RKO (cell line): ENCODE measurements around the gene CTNND2.
"Not testable (repeated sequence)": the region's sequence is repeated elsewhere in the genome, so short reads cannot be mapped to it uniquely, and the experiment has no call there.

ENCODE experiments used
- DNase-seq: peaks from one replicate; pipeline ENCODE4 v3.0.0-alpha.2; 2016; ENCODE audit warnings: low spot score

CTNND2 gene

DNA sequence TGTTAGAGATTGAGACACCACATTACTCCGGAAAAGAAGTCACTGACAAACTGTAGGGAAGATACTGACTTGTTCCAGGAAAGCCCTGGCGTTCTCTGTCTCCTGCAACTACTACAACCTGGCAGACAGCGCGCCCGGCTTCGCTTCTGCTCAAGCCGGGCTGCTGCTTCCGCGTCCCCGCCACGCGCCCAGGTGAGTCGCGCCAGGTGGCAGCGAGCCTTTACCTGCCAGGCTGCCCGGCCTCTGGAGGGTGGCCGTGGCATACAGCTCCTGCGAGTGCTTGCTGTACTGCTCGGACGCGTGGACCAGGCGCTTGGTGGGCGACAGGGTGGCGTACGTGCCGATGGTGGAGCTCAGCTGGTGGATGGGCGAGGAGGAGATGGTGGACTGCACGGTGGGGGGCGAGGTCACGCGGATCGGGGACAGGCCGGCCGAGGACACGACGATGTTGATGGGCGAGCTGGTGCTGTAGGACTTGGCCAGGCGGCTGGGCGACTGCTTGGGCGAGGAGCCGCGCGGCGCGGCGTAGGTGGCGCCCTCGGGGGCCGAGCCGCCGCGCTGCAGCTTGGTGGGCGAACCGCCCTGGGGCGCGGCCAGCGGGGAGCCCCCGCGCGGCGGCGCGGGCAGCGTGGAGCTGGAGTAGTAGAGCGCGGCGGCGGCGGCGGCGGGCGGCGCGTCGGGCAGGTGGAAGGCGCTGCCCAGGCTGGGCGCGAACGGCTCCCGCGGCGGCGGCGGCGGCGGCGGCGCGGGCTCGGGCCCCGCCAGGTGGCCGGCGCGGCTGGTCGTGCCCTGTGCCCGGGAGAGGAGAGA, 519.6 kb downstream of the CTNND2 start:
- DNase-seq: no peak

DNA sequence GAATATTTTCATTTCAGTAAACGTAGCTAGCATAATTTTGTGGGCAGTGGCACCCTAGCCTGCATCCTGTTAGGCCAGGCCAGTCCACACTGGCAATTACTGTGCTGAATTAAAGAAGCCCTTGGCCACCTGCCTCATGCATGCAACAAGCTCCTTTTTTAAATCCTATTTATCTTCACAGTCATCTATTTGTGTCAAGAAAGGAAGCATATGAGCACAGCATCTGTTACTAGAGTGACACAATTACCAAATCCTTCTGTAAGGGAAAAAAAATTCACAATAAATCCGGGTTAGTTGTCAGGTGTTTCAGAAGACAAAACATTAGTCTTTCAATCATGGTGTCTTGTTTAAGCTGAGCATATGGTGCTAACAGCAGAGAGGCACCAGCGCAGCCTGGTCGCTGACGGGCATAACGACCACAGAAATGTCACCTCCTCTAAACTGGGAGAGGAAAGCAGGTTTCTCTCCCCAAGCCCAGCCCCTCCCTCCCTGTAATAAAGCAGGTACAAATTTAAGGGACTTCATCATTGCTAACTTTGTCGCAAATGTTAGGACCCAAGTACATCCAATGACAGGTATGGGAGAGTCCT, 520.6 kb downstream of the CTNND2 start:
- DNase-seq: no peak

GRCh38 chr5:11378461-11378860, 525.8 kb downstream of the CTNND2 start:
- DNase-seq: no peak

DNA sequence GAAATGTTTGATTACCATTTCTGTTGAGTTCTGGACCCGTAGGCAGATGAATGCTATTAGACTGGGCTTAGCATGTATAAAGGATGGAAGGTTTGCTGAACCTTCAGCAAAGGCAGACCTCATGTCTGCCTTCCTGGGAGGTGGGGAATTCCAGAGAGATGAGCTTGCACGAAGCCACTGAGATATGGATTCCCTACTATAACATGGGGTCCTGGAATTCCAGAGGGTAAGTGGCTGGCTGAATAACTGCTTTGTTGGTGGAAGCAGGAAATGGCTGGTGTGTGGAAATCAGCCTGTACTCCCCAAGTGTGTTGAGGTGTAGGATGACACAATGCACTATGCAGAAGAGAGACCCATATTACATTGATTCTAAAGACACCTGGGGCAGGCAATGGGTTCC, 526.4 kb downstream of the CTNND2 start:
- DNase-seq: no peak

GRCh38 chr5:11372191-11372590, 532.1 kb downstream of the CTNND2 start:
- DNase-seq: no peak

GRCh38 chr5:11371021-11371420, 533.2 kb downstream of the CTNND2 start:
- no peak for DNase-seq

GRCh38 chr5:11364531-11364930, 539.7 kb downstream of the CTNND2 start:
- no peak for DNase-seq

- DNase-seq: no peak
Observed at GRCh38 chr5:11363631-11364178, 540.5 kb downstream of the CTNND2 start.

DNA sequence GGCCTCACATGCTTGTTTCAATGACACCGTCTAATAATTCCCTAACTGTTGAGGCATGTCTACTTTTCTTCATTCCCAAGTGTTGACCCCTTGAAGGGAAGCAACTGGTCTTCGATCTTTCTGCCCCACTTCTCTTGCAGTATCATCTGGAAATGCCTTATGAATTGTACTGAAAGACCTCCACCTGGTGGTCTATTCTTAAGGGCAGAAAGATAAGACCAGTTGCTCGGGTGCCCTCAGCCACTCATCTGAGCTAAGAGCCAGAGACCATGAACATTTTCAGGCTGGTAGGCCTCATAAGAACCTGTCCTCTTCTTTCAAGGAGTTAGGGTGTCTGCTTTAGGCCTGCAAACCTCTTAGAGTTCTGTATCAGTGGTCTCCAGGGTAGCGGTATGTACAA, 542.5 kb downstream of the CTNND2 start:
- DNase-seq: no peak

- DNase-seq: peak; percentile 17
Observed at GRCh38 chr5:11357928-11358327, 546.3 kb downstream of the CTNND2 start.

GRCh38 chr5:11355491-11355890, 548.8 kb downstream of the CTNND2 start:
- no peak for DNase-seq

GRCh38 chr5:11346336-11346735, 557.9 kb downstream of the CTNND2 start:
- no peak for DNase-seq

GRCh38 chr5:11335881-11336760, 568.1 kb downstream of the CTNND2 start:
- DNase-seq: no peak

- no peak for DNase-seq
Observed at GRCh38 chr5:11334404-11334803, 569.8 kb downstream of the CTNND2 start.

- DNase-seq: no peak
Observed at GRCh38 chr5:11329679-11330078, 574.6 kb downstream of the CTNND2 start.

- no peak for DNase-seq
Observed at GRCh38 chr5:11324521-11325289, 579.5 kb downstream of the CTNND2 start.

DNA sequence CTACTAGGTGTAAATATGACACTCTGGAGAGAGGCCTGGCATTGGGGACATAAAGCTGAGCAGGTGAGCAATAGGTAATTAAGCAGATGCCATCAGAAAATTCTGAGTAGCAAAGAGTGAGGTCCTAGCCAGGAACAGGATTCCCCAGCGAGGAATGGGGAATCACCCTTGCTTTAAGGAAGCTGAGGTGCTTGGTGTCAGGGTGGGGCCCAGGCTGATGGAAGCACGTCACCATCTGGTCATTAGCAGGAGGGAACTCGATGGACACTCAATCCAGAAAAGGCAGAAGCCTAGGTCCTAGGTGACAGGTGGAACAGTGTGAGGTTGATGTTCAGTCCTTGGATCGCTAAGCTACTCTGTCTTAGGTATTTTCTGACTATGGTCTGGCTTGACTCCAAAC, 580.5 kb downstream of the CTNND2 start:
- no peak for DNase-seq

DNA sequence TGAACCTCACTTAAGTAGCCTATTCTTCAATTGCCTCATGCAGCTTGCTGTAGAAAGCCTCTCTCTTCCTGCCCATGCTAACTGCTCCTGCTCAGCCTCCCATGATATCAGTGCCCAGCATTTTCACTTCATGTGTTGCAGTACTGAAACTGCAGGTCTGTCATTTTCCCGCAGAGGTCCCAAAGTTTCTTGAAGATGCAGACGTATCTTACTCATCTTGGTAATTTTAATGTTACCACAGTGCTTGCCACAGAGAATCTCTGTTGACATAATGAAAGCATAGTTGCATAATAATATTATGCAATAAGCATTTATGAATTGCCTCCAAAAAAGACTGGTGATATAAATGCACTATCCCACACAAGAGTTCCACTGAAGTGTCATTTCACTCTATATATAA, 582.1 kb downstream of the CTNND2 start:
- DNase-seq: no peak

- no peak for DNase-seq
Observed at GRCh38 chr5:11319836-11320580, 584.2 kb downstream of the CTNND2 start.

DNA sequence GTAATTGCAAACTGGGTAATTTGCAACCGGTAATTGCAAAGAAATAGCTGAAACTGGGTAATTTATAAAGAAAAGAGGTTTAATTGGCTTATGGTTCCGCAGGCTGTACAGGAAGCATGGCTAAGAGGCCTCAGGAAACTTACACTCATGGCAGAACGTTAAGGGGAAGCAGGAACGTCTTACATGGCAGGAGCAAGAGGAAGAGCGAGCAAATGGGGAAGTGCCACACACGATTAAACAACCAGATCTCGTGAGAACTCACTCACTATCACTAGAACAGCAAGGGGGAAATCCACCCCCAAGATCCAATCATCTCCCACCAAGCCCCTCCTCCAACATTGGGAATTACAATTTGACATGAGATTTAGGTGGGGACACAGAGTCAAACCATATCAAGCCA, 590.6 kb downstream of the CTNND2 start:
- DNase-seq: not testable (repeated sequence)

DNA sequence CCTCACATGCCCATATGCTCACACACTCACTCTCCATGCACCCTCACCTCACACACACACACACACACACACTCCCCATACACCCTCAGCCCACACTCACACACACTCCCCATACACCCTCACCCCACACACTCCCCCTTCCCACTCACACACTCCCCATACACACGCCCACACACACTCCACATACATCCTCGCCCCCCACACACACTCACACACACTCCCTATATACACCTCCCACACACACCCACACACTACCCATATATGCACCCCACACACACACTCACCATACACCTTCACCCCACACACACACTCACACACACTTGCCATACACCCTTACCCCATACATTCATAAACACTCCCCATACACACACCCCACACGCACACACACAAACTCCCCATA, 592.5 kb downstream of the CTNND2 start:
- DNase-seq: no peak
